ENCODE data around the gene CRISPLD2. TPM values are rescaled to one million over a fixed set of nuclear protein-coding genes. Genes with fewer than 3 reads are reported as not detected.
"Not testable (repeated sequence)": the region's sequence is repeated elsewhere in the genome, so short reads cannot be mapped to it uniquely, and the experiment has no call there.

CRISPLD2 gene
- polyA plus RNA-seq, 3 donors = 9.9 to 158 (median 77.0) TPM

DNA sequence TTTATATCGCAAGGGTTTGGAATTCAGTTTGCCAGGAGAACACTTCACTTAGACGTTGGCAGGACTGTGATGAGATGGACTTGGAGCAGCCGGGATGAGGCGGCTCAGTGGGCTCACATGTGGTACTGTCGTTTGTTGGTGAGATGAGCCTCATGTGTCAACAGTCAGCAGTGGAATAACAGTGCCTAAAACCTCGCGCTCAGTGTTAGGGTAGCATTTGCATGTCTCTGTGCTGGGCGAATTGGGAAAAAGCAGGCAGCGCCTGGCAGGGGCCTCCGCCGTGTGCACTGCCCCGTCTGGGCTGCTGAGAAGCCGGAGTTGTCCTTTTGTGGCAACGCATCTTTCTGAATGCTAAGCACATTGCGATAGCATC is 49.7 kb downstream of the CRISPLD2 start:
- no peak overlapping the region for H3K27ac ChIP-seq (ENCODE audit: low read depth, low read length)
- WGBS, 3 donors = 89 to 92% (median 91%) methylated on average over 15 of the region's 15 CpGs

DNA sequence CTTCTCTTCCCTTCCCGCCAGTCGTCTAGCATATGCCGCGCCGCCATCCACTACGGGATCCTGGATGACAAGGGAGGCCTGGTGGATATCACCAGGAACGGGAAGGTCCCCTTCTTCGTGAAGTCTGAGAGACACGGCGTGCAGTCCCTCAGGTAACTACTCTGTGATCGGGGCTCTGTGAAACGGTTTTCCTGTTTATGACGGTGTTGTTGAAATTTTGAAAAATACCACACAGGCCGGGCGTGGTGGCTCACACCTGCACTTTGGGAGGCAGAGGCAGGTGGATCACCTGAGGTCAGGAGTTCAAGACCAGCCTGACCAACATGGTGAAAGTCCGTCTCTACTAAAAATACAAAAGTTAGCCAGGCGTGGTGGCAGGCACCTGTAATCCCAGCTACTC is 53.2 kb downstream of the CRISPLD2 start:
- WGBS, 3 donors = 94 to 97% (median 95%) methylated on average over 17 of the region's 17 CpGs
- H3K27ac ChIP-seq (ENCODE audit: low read depth, low read length) = not testable (repeated sequence)

GRCh38 chr16:84874004-84874435 is 54.2 kb downstream of the CRISPLD2 start:
- no peak overlapping the region for H3K27ac ChIP-seq (ENCODE audit: low read depth, low read length)
- 58 to 85% (median 77%) methylated on average over 4 of the region's 4 CpGs for WGBS, 3 donors

DNA sequence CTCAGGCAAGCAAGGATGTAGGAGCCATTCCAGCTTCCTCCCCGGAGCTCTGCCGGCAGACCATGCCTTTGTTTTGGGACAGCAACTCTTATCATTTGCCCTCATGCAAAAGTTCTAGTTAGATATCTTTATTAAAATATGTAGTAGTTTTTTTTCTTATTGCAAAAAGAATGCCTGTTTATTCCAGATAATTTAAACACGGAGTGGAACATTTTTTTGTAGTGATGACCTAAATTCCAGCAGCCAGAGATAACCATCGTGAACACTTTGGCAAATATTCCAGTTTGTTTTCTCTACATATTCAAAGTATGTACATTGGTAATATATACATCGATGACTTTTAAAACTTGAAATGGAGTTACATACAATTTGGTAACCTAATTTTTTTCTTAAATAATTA is 54.8 kb downstream of the CRISPLD2 start:
- no peak overlapping the region for H3K27ac ChIP-seq (ENCODE audit: low read depth, low read length)
- WGBS, 3 donors = 68 to 73% (median 73%) methylated on average over 5 of the region's 5 CpGs

DNA sequence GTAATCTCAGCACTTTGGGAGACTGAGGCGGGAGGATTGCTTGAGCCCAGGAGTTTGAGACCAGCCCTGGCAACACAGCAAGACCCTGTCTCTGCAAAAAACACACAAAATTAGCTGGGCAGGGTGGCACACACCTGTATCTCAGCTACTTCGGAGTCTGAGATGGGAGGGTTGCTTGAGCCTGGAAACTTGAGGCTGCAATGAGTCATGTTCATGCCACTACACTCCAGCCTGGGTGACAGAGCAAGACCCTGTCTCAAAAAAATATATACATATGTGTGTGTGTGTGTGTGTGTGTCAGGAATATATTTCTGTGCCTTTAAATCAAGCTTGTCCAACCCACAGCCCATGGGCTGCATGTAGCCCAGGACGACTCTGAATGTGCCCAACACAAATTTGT is 55.2 kb downstream of the CRISPLD2 start:
- H3K27ac ChIP-seq (ENCODE audit: low read depth, low read length) = no peak overlapping the region
- 86 to 90% (median 87%) methylated on average over 3 of the region's 3 CpGs for WGBS, 3 donors

DNA sequence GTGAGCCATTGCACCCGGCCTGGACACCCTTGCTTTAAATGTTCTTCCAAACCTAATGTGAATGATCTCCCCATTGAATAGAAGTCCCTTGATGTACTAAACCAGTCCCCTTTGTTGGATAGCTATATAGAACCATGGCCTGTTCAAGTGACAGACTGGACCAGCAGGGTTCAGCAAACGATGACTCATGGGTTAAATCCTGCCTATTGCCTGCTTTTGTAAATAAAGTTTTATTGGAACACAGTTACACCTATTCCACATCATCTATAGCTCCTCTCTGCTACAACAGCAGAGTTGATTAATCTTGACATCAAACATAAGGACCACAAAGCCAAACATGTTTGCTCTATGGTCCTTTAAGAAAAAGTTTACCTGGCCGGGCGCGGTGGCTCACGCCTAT is 56.1 kb downstream of the CRISPLD2 start:
- WGBS, 3 donors = 88 to 95% (median 94%) methylated on average over 6 of the region's 6 CpGs
- no peak overlapping the region for H3K27ac ChIP-seq (ENCODE audit: low read depth, low read length)

DNA sequence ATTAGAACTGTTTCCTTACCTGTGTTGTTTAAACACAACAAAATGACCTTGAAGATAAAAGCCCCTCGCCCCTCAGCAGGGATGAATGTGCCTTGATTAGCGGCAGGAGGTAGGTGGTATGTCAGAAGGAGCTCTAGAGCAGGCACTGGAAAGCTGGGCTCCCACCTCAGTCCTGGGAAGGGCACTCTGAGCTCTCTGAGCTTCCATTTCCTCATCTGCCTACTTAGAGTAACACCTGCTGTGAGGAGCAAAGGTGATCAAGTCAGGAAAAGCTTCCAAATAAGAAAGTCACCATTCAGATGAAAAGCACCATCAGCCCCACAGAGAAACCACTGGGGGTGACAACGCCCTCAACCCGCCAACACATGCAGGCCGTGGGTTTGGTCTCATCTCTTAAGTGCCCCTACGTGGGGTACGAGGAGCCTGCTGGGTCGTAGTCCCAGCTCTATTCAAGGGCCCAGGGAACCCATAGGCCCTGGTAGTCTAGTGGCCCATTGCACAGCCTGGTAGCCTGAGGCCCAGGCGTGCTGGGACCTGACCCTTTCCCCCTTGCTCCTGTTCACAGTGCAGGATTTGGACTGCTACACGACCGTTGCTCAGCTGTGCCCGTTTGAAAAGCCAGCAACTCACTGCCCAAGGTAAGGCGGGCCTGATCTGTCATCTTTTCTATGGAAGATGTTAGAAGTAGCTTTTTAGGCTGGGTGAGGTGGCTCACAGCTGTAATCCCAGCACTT is 57.3 kb downstream of the CRISPLD2 start:
- WGBS, 3 donors = 77 to 91% (median 89%) methylated on average over 13 of the region's 13 CpGs
- no peak overlapping the region for H3K27ac ChIP-seq (ENCODE audit: low read depth, low read length)

DNA sequence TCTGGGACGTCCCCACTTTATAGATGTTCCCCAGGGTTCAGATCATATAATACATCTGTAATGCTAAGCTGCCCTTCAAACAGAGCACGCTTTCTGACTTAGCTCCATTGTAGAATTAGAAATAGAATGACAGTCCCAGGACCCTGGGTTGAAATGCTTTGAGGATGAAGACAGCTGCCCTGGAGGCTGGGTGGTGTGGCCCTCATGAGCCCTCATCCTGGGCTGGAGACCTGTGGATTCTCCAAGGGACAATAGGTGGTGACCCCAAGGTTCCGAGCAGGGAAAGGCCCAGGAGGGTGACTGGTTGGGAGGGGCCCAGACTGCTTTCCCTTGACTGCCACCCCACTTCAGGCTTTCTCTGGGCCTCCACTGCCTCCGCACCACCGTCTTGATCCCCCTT is 59.0 kb downstream of the CRISPLD2 start:
- no peak overlapping the region for H3K27ac ChIP-seq (ENCODE audit: low read depth, low read length)
- 89 to 98% (median 97%) methylated on average over 5 of the region's 5 CpGs for WGBS, 3 donors

DNA sequence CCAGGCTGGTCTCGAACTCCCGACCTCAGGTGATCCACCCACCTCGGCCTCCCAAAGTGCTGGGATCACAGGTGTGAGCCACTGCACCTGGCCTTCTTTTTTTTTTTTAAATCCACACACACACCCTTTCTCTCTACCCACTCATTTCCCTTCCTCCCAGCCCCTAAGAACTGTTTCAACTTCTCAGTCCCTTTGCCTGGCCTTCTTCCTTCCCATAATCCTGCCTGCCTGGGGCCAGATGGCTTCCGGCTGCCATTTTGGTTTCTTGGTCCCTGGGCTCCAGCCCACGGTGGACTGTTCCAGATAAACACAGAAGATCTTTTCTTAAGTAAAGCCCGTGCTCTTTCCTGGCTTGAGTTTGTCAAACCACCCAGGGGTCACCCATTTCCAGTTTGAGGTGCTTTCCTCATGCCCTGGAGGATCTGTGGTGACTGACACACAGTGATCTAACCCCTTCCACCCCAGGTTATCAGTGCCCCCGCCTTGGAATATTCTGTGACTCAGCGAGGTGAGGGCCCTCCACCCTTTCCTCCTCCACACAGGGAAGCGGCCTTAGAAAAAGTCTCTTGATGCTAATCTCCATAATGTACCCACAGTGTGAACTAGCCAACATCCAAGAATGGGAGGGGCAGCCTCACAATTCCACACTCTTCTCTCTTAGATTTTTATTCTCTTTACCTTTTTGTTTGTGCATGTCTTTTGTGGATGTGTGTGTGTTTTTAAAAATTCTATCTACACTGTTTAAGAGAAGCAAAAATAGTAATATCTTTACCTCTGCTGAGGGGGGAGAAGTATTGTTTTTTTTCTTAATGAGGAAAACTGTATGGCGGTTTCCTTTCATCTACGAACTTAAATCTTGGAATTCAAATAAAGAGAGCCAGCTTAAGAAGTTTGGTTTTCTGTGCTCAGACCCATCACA is 60.0 kb downstream of the CRISPLD2 start:
- no peak overlapping the region for H3K27ac ChIP-seq (ENCODE audit: low read depth, low read length)
- 74 to 82% (median 82%) methylated on average over 9 to 11 of the region's 11 CpGs for WGBS, 3 donors

DNA sequence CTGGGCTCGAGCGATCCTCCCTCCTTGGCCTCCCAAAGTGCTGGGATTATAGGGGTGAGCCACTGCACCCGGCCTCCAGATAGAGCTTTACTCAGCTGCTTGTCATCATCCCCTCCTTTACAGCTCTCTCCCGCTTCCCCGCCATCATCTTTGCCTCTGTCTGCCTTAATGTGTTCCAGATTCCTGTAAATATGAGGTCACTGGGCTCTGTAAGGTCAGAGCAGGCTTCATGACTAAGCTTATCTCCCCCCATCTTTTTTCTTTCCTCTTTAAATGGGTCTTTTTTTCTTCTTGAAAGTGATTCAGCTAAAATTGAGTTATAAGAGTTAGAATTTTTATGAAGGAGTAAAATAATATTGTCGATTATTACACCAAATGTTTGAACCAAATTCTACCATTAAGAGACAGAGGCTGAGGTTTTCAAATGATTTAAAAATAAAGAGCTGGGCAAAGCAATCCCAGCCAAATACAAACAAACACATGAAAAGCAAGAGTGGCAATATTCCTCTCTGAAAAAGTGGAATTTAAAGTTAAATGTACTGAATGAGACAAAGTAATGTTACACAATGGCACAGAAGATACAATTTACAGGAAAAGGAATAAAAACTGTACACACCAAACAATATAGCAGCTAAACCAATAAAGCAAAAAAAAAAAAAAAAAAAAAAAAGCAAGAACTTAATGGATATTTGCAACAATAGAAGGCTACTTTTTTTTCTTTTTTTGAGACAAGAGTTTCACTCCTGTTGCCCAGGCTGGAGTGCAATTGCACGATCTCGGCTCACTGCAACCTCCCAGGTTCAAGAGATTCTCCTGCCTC is 62.1 kb downstream of the CRISPLD2 start:
- no peak overlapping the region for H3K27ac ChIP-seq (ENCODE audit: low read depth, low read length)
- 76 to 86% (median 85%) methylated on average over 8 of the region's 8 CpGs for WGBS, 3 donors

- 65 to 82% (median 71%) methylated on average over 9 of the region's 9 CpGs for WGBS, 3 donors
- H3K27ac ChIP-seq (ENCODE audit: low read depth, low read length) = no peak overlapping the region
These were observed 63.5 kb downstream of the CRISPLD2 start for GRCh38 chr16:84883301-84883700.

GRCh38 chr16:84884246-84884595 is 64.4 kb downstream of the CRISPLD2 start:
- H3K27ac ChIP-seq (ENCODE audit: low read depth, low read length) = no peak overlapping the region
- WGBS, 3 donors = 66 to 80% (median 77%) methylated on average over 6 of the region's 6 CpGs

DNA sequence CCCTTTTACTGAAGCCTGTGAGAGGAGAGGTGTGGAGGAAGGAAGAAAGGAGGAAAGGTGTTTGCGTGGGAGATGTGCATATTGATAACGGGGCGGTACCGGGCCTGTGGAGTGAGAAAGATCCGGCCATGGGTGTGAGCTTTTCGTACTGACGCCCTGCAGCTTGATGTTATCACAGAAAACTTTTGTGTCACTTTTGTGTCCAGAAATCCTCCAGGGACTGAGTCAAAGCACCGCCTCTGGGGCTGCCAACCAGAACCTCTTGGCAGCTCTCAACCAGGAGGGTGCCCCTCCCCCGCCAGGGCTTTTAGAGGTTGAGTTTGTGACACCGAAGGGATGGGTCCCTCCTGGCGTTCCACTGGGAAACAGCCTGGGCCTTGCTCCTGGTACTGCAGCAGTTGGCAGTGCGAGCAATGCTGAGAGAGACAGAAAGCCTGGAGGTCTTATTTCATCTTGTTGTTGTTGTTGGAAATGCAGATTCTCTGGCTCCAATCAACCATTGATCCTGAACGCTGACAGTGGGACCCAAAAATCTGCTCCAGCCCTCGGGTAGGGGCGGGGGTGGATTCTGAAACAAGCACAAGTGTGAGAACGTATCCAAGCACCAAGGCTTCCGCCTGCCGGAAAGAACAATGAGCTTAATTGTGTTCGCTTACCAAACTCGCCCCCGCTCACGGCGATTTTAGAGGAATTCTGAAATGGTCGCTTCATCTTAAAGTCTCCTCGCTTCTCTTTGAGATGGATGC is 65.0 kb downstream of the CRISPLD2 start:
- H3K27ac ChIP-seq (ENCODE audit: low read depth, low read length) = no peak overlapping the region
- WGBS, 3 donors = 44 to 56% (median 51%) methylated on average over 25 of the region's 25 CpGs

DNA sequence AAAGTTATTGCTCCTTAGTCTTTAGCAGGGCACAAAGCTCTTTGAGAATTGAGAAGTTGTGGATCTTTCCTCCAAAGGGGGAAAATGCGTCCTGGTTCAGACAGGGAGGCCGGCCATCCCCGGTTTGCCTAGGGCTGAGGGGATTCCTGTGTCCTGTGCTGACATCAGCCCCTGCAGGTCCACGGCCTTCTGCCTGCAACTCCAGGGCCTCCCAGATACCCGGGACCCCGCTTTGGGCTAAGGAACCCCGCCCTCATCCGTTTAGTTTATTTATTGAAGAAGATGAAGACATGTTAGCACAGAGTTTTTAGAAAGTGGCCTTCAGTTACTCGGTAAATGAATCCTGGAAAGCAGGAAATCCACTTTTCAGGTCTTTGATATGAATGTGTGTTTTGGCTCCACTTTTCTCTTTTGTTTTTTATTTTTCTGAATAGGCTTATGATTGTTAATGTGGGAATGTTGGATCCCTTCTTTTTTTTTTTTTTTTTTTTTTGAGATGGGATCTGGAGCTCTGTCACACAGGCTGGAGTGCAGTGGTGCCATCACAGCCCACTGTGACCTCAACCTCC is 65.6 kb downstream of the CRISPLD2 start:
- WGBS, 3 donors = 39 to 50% (median 48%) methylated on average over 9 of the region's 9 CpGs
- no peak overlapping the region for H3K27ac ChIP-seq (ENCODE audit: low read depth, low read length)

DNA sequence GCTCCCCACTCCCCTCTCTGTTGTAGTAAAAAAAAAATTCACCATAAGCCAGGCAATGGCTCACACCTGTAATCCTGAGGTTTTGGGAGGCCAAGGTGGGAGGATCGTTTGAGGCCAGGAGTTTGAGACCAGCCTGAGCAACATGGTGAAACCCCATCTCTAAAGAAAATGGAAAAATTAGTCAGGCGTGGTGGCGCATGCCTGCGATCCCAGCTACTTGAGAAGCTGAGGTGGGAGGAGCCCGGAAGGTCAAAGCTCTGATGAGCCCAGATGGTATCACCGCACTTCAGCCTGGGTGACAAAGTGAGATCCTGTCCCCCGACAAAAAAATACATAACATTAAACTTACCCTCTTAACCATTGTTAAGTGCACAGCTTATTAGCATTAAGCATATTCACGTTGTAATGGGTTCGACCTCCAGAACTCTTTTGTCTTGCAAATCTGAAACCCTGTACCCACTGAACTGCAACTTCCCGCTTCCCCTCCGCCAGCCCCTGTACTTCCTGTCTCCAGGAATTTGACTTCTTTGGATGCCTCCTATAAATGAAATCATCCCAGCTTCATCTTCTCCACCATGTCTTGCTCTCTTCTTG is 66.8 kb downstream of the CRISPLD2 start:
- no peak overlapping the region for H3K27ac ChIP-seq (ENCODE audit: low read depth, low read length)
- WGBS, 3 donors = 88 to 93% (median 91%) methylated on average over 11 of the region's 11 CpGs

DNA sequence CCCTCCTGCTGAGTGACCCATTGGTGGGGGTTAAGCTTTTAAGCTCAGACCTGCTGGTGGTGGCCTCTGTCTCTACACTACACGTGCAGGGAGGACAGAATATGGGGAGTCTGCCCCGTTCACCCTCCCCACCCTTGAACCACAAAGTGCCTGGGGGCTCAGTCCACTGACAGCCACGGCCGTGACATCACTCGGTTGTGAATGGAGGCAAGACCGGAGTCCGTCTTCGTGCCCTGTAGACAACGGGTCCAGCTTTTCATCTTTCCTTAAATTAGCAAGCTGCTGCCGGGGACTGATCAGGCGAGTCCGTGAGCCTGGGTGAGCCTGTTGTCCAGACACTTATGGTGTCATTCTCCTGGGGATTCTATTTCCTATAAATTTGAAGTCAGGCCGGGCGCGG is 67.4 kb downstream of the CRISPLD2 start:
- 93 to 94% (median 94%) methylated on average over 15 of the region's 15 CpGs for WGBS, 3 donors
- no peak overlapping the region for H3K27ac ChIP-seq (ENCODE audit: low read depth, low read length)

DNA sequence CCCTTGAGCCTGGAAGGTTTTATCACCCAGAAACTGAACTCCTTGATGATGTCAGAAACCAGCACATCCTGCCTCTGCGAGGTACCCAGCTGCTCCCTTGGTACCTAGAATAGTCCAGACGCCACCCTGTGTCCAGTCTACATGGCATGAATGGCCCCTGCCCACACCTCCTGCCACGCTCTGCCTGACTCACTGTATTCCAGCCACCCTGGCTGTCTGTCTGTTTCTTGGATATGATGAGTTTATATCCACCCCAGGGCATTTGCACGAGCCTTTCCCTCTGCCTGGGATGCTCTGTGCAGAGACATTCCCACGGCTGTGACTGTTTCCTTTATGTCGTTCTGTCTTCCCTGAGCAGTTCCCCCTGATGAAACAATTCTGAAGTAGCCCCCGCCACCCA is 68.7 kb downstream of the CRISPLD2 start:
- whole genome bisulfite sequencing, 3 donors = 91 to 95% (median 95%) methylated on average over 7 of the region's 7 CpGs
- no peak overlapping the region for H3K27ac ChIP-seq (ENCODE audit: low read depth, low read length)

DNA sequence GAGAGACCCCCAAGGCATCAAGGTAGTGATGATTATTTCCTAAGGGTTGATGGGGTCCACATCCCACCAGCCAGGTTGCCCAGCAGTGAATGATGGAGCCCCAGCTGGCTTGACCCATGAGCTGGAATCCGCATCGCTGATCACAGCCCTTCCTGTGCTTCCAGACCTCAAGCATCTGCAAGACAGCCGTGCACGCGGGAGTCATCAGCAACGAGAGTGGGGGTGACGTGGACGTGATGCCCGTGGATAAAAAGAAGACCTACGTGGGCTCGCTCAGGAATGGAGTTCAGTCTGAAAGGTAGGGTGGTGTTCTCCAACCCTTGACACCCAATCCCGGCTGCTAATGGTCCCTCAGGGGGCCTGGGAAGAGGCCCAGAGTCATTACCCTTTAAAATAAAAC is 69.3 kb downstream of the CRISPLD2 start:
- no peak overlapping the region for H3K27ac ChIP-seq (ENCODE audit: low read depth, low read length)
- WGBS, 3 donors = 70 to 80% (median 79%) methylated on average over 12 of the region's 12 CpGs
